ENCODE data around the gene SEC14L5.

The SEC14L5 gene

DNA sequence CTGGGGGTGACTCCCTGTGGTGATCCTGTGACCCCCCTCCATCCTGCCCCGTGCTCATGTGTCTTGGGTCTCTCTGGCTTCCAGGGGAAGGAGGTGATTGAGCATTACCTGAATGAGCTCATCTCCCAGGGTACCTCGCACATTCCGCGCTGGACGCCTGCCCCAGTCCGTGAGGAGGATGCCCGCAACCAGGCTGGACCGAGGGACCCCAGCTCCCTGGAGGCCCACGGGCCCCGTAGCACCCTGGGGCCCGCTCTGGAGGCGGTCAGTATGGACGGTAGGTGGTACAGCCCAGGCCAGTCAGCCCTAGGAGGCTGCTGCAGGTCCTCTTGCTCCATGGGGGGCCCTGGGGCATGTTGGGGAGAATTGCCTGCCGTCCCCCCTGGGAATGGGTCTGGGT is 33.6 kb downstream of the SEC14L5 start:
- Histone ChIP-seq H3K27me3 (ENCODE audit: control insufficient read depth, insufficient read depth, low read length) (peaks cover 24% of the 10 kb centered on the region), H3K9ac (ENCODE audit: low read depth, low read length) (no peak overlapping the region), H3K36me3 (ENCODE audit: insufficient read depth, low read length) (no peaks in the 10 kb centered on the region), H3K4me3 (ENCODE audit: low read length) (no peak overlapping the region), H3K4me1 (ENCODE audit: control insufficient read depth, insufficient read depth, low read length) (no peaks in the 10 kb centered on the region), H3K4me2 (ENCODE audit: low read length) (no peak overlapping the region), H3K9me3 (replicated peaks; ENCODE audit: low read length) (no peaks in the 10 kb centered on the region)

DNA sequence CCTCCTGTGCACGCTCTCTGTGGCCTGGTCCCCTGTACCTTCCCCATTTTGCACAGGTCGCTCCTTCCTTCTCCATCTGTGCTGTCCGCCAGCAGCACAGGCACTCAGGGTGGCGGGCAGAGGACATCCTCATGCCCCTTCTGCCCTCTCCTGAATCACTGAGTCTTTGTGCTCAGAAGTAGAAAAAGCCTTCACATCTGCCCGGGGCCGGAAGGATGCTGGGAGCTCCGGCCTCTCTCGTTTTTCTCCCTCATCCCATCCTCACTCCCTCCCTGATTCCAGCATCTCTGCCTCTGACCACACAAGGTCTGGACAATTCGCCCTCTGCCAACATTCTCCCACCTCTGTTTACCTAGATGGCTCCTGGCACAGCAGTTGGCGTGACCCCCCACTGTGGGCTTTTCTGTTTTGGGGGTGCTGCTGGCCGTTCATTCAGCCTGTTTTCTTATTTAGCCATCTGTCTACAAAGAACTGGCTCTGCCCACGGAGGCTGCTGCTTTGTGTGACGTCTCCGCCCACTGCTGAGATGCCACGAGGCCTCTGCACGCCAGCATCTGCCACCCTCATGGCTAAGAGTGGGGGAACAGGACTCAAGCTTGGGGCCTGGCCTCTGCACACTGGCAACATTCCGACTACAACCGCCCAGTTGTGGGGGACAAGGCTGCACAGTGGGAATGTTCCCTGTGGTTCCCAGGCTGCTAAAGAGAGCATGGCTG is 36.7 kb downstream of the SEC14L5 start:
- Histone ChIP-seq H3K36me3 (ENCODE audit: insufficient read depth, low read length) (no peaks in the 10 kb centered on the region), H3K4me3 (ENCODE audit: low read length) (no peak overlapping the region), H3K9me3 (replicated peaks; ENCODE audit: low read length) (no peaks in the 10 kb centered on the region), H3K4me2 (ENCODE audit: low read length) (no peak overlapping the region), H3K27me3 (ENCODE audit: control insufficient read depth, insufficient read depth, low read length) (peaks cover 7% of the 10 kb centered on the region), H3K9ac (ENCODE audit: low read depth, low read length) (no peak overlapping the region), H3K4me1 (ENCODE audit: control insufficient read depth, insufficient read depth, low read length) (no peaks in the 10 kb centered on the region)

DNA sequence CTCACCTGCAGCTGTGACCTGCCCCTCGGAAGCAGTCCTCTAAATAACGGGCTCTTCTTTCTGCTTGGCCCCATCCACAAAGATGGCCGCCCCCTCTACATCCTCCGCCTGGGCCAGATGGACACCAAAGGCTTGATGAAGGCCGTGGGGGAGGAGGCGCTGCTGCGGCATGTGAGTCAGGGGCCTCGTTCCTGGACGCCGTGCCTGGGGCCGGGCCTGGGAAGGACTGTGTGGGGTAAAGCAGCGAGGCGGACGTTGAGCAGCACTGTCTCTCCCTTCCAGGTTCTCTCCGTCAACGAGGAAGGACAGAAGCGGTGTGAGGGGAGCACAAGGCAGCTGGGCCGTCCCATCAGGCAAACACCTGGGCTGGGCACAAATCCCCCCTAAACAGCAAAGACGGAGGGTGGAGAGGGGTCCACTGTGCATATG is 42.5 kb downstream of the SEC14L5 start:
- H3K9ac ChIP-seq (ENCODE audit: low read depth, low read length), result no peak overlapping the region
- H3K4me2 ChIP-seq (ENCODE audit: low read length), result no peak overlapping the region
- peaks cover 17% of the 10 kb centered on the region for H3K27me3 ChIP-seq (ENCODE audit: control insufficient read depth, insufficient read depth, low read length)
- no peaks in the 10 kb centered on the region for H3K4me1 ChIP-seq (ENCODE audit: control insufficient read depth, insufficient read depth, low read length)
- no peaks in the 10 kb centered on the region for H3K36me3 ChIP-seq (ENCODE audit: insufficient read depth, low read length)
- no peak overlapping the region for H3K4me3 ChIP-seq (ENCODE audit: low read length)
- H3K9me3 ChIP-seq (replicated peaks; ENCODE audit: low read length), result no peaks in the 10 kb centered on the region

DNA sequence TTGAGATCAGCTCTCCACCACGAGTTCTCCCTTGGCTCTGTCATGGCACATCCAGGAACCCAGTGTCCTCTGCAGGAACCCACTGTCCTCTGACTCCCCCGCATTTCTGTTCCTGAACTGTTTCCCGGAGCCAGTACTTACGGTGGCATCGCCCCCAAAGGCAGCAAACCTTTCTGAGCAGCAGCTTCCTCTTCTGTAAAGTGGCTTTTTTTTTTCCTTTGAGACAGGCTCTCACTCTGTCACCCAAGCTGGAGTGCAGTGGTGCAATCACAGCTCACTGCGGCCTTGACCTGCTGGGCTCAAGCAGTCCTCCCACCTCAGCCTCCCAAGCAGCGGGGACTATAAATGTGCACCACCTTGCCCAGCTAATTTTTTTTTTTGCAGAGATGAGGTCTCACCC is 43.4 kb downstream of the SEC14L5 start:
- Histone ChIP-seq H3K9me3 (replicated peaks; ENCODE audit: low read length) (no peaks in the 10 kb centered on the region), H3K27me3 (ENCODE audit: control insufficient read depth, insufficient read depth, low read length) (peaks cover 19% of the 10 kb centered on the region)

DNA sequence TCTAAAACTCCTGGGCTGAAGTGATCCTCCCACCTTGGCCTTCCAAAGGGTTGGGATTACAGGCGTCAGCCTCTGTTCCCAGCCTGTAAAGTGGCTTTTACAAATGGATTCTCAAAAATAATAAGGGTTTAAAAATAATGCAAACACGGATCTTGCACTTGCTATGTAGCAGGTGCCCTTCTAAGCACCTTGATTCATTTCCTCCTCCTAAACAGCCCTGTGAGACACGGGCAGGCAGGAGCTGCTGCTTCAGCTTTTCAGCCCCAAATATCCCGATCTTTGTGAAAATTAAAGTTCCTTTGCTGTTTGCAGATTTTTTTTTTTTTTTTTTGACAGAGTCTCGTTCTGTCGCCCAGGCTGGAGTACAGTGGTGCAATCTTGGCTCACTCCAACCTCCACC is 43.9 kb downstream of the SEC14L5 start:
- Histone ChIP-seq H3K9ac (ENCODE audit: low read depth, low read length) (no peak overlapping the region), H3K4me3 (ENCODE audit: low read length) (no peak overlapping the region), H3K4me1 (ENCODE audit: control insufficient read depth, insufficient read depth, low read length) (no peaks in the 10 kb centered on the region), H3K36me3 (ENCODE audit: insufficient read depth, low read length) (no peaks in the 10 kb centered on the region), H3K4me2 (ENCODE audit: low read length) (no peak overlapping the region), H3K27me3 (ENCODE audit: control insufficient read depth, insufficient read depth, low read length) (peaks cover 19% of the 10 kb centered on the region), H3K9me3 (replicated peaks; ENCODE audit: low read length) (no peaks in the 10 kb centered on the region)

More for the DNA sequence above, 43.4 kb downstream of the SEC14L5 start:
- Histone ChIP-seq H3K36me3 (ENCODE audit: insufficient read depth, low read length) (no peaks in the 10 kb centered on the region), H3K9ac (ENCODE audit: low read depth, low read length) (no peak overlapping the region), H3K4me1 (ENCODE audit: control insufficient read depth, insufficient read depth, low read length) (no peaks in the 10 kb centered on the region), H3K4me2 (ENCODE audit: low read length) (no peak overlapping the region), H3K4me3 (ENCODE audit: low read length) (no peak overlapping the region)

DNA sequence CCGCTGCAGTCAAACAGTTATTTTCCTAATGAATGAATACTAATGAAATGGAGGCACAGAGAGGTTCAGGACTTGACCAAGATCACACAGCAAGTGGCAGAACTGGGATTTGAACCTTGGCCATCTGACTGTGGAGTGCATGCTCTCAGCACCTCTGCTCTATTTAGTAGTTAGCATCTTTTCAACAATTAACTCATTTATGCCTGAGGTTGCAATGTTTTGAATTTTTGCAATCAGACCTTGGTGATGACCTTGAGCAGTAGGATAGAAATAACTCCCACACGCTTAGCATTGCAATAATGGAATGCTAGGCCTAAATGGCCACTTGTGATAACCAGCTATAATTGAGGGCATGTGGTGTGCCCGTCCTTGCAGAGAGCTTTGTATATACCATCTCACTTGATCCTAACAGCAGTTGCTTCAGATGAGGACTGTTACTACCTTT is 44.6 kb downstream of the SEC14L5 start:
- no peak overlapping the region for H3K9ac ChIP-seq (ENCODE audit: low read depth, low read length)
- no peaks in the 10 kb centered on the region for H3K9me3 ChIP-seq (replicated peaks; ENCODE audit: low read length)
- peaks cover 16% of the 10 kb centered on the region for H3K27me3 ChIP-seq (ENCODE audit: control insufficient read depth, insufficient read depth, low read length)
- no peaks in the 10 kb centered on the region for H3K4me1 ChIP-seq (ENCODE audit: control insufficient read depth, insufficient read depth, low read length)
- no peaks in the 10 kb centered on the region for H3K36me3 ChIP-seq (ENCODE audit: insufficient read depth, low read length)
- no peak overlapping the region for H3K4me3 ChIP-seq (ENCODE audit: low read length)
- H3K4me2 ChIP-seq (ENCODE audit: low read length), result no peak overlapping the region

DNA sequence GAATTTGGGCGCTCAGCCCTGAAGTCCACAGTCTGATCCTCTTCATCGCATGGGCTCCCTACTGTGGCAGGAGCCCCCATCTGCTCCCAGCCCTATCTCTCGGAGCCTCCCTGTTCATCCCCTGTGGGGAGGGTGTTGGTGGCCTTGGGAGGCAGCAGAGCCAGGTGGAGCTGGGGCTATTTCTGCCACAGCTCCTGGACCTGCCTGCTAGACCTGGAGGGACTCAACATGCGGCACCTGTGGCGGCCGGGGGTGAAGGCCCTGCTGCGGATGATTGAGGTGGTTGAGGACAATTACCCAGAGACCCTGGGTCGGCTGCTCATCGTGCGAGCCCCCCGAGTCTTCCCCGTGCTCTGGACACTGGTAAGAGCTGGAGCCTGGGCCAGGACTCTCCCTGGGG is 45.1 kb downstream of the SEC14L5 start:
- Histone ChIP-seq H3K4me3 (ENCODE audit: low read length) (no peak overlapping the region), H3K4me2 (ENCODE audit: low read length) (no peak overlapping the region), H3K27me3 (ENCODE audit: control insufficient read depth, insufficient read depth, low read length) (peaks cover 16% of the 10 kb centered on the region), H3K4me1 (ENCODE audit: control insufficient read depth, insufficient read depth, low read length) (no peaks in the 10 kb centered on the region), H3K9ac (ENCODE audit: low read depth, low read length) (no peak overlapping the region), H3K9me3 (replicated peaks; ENCODE audit: low read length) (no peaks in the 10 kb centered on the region), H3K36me3 (ENCODE audit: insufficient read depth, low read length) (no peaks in the 10 kb centered on the region)

DNA sequence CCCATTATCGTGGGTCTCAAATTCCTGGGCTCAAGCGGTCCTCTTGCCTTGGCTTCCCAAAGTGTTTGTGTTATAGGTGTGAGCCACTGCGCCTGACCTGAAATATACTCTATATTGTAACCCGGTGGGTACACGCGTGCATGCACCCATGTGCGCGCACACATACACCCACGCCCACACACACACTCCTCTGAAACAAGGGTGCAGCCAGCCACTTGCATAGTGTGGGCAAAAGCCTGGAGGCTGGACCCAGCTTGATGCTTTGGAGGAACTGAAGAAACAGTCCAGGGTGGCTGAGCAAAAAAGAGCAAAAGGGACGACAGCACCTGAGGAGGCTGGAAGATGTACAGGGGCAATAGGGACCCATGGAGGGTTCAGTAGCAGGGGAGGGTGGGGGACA is 45.7 kb downstream of the SEC14L5 start:
- no peaks in the 10 kb centered on the region for H3K36me3 ChIP-seq (ENCODE audit: insufficient read depth, low read length)
- H3K4me3 ChIP-seq (ENCODE audit: low read length), result no peak overlapping the region
- no peak overlapping the region for H3K9ac ChIP-seq (ENCODE audit: low read depth, low read length)
- H3K27me3 ChIP-seq (ENCODE audit: control insufficient read depth, insufficient read depth, low read length), result peaks cover 17% of the 10 kb centered on the region
- no peaks in the 10 kb centered on the region for H3K4me1 ChIP-seq (ENCODE audit: control insufficient read depth, insufficient read depth, low read length)
- no peaks in the 10 kb centered on the region for H3K9me3 ChIP-seq (replicated peaks; ENCODE audit: low read length)
- no peak overlapping the region for H3K4me2 ChIP-seq (ENCODE audit: low read length)

DNA sequence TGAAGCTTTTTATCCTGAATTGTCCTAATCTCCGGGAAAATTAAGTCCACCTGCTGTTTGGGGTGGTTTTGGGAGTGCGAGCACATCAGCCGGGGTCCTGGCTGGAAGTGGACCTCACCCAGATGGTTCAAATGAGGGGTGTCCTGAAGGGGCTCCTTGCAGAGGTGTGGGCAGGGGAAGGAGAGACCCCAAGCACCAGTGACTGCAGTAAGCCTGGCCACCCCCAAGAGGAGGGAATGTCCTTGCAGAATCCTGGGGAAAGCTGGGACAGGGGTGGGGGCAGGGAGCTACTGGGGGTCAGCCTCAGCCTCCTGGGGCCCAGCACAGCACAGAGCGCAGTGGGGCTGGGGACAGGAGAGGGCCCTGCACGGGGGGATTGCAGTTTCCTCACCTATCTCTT is 46.2 kb downstream of the SEC14L5 start:
- Histone ChIP-seq H3K27me3 (ENCODE audit: control insufficient read depth, insufficient read depth, low read length) (peaks cover 22% of the 10 kb centered on the region), H3K4me2 (ENCODE audit: low read length) (no peak overlapping the region), H3K9me3 (replicated peaks; ENCODE audit: low read length) (no peaks in the 10 kb centered on the region), H3K36me3 (ENCODE audit: insufficient read depth, low read length) (no peaks in the 10 kb centered on the region), H3K4me3 (ENCODE audit: low read length) (no peak overlapping the region), H3K4me1 (ENCODE audit: control insufficient read depth, insufficient read depth, low read length) (no peaks in the 10 kb centered on the region), H3K9ac (ENCODE audit: low read depth, low read length) (no peak overlapping the region)

DNA sequence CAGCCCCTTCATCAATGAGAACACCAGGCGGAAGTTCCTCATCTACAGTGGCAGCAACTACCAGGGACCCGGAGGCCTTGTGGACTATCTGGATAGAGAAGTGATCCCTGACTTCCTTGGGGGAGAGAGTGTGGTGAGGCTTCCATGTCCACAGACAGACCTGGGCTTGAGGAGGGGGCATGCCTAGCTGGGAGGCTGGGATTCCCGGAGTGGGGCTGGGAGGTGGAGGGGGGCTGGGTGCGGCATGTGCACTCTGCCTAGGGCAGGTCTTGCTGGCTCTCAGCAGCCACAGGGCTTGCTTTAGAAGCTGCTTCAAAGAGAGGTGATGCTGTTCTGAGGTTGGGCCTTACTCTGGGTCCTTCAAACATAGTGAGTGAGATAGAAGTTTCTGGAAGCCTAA is 47.8 kb downstream of the SEC14L5 start:
- Histone ChIP-seq H3K4me1 (ENCODE audit: control insufficient read depth, insufficient read depth, low read length) (no peaks in the 10 kb centered on the region), H3K4me2 (ENCODE audit: low read length) (no peak overlapping the region), H3K27me3 (ENCODE audit: control insufficient read depth, insufficient read depth, low read length) (peaks cover 24% of the 10 kb centered on the region), H3K9ac (ENCODE audit: low read depth, low read length) (no peak overlapping the region), H3K36me3 (ENCODE audit: insufficient read depth, low read length) (no peaks in the 10 kb centered on the region), H3K4me3 (ENCODE audit: low read length) (no peak overlapping the region), H3K9me3 (replicated peaks; ENCODE audit: low read length) (no peaks in the 10 kb centered on the region)

DNA sequence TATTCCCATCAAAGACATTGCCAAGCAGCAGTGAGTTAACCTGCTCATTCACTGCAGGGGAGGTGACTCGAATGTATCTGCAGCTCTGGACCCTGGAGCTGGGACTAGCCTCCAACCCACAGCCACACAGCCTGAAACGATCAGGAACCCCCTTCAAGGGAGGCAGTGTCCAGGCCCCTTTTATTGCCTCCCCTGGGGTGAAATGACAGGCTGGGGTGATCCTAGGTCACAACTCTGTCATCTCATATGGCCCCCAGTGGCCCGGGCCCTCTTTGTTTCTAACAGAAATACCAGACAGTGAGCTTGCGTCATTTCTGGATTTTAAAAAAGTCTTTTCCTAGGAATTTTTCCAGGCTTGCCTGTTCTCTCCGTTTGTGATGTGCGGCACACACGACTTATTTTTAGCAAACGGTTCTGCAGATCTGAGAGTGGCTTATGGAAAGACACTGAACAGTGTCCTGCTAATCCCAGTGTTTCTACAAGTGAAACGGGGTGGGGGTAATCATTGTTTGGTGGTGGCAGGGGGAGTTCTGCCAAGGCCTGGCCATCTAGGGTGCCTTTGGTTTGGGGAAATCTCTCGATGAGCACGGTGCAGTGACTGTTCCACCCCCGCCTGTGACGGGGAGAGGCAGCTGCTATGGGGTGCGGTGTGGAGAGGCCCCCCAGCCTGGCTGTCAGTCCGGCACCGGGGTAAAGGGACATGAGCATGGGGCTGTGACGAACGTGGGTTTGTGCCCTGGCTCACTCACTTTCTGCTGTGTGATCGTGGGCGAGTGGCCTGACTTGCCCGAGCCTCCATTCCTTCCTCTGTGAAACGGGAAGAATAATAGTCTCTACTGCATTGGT is 48.4 kb downstream of the SEC14L5 start:
- peaks cover 27% of the 10 kb centered on the region for H3K27me3 ChIP-seq (ENCODE audit: control insufficient read depth, insufficient read depth, low read length)
- no peak overlapping the region for H3K9ac ChIP-seq (ENCODE audit: low read depth, low read length)
- H3K4me2 ChIP-seq (ENCODE audit: low read length), result no peak overlapping the region
- no peaks in the 10 kb centered on the region for H3K4me1 ChIP-seq (ENCODE audit: control insufficient read depth, insufficient read depth, low read length)
- no peaks in the 10 kb centered on the region for H3K9me3 ChIP-seq (replicated peaks; ENCODE audit: low read length)
- H3K4me3 ChIP-seq (ENCODE audit: low read length), result no peak overlapping the region
- no peaks in the 10 kb centered on the region for H3K36me3 ChIP-seq (ENCODE audit: insufficient read depth, low read length)

Measured in skeletal muscle satellite cell (primary cell).